Left ventricle myocardium inferior (tissue), 1 donor: ENCODE data around the gene FBXO42. TPM values are rescaled to one million over a fixed set of nuclear protein-coding genes. Genes with fewer than 3 reads are reported as not detected.

Experiments
- DNase-seq: peaks from one replicate; pipeline ENCODE4 v3.0.0-alpha.2; 2020
- H3K27ac ChIP-seq: fragments of 200-600 bp; replicated peaks from 2 replicates; pipeline ENCODE4 v1.8.0; 2021
- H3K27me3 ChIP-seq: fragments of 200-600 bp; 2 replicates; pipeline ENCODE4 v1.8.0; 2021; ENCODE audit warnings: low read depth
- H3K36me3 ChIP-seq: fragments of 200-600 bp; 2 replicates; pipeline ENCODE4 v1.8.0; 2021
- H3K4me1 ChIP-seq: fragments of 200-600 bp; 2 replicates; pipeline ENCODE4 v1.8.0; 2021
- H3K4me3 ChIP-seq: fragments of 200-600 bp; 2 replicates; pipeline ENCODE4 v1.8.0; 2021; ENCODE audit warnings: mild to moderate bottlenecking, moderate library complexity
- H3K9me3 ChIP-seq: fragments of 200-600 bp; replicated peaks from 2 replicates; pipeline ENCODE4 v1.8.0; 2021
- intact Hi-C: fragments of 100-400 bp; cut with micrococcal nuclease; formaldehyde crosslinking; loops from one replicate; pipeline ENCODE4 v1.11.0; 2022
- total RNA-seq: library from RNA; stranded (reverse); fragmentation: NEBNext Ultra II Directional; extraction: Animal tissue kit (Norgen Biotek cat#: 25700); gene quantifications from one replicate; pipeline ENCODE4 v1.2.1, GENCODE V29; 2021
- TF ChIP-seq, protein P1 (sequence below): fragments of 200-600 bp; IDR thresholded peaks from 2 replicates; pipeline ENCODE4 v1.8.0; 2021; ENCODE audit warnings: antibody characterized with exemption, mild to moderate bottlenecking, borderline replicate concordance
- donor health status: DM: no; HTN: yes; CAD: no; lungs with severe emphysema.

The FBXO42 gene
- total RNA-seq, 1 donor from 2014 or later = 18.6 TPM

DNA sequence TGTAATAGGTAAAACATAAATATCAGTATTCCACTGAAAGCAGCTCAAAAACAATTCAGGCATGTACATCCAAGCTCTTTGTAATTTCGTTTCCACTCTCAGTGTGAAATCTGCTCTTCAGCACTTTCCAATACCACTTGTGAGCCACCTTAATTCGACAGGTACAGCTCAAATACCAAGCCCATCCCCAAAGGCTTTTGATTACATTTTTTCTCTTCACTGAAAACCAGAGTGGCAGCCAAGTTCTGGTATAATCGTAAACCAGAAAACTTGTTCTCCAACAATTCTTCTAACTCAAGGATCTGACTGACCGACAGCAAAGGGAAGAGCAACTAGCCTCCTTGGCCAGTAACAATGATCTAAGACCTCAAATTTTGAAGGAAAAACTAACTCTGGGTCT lies 36.8 kb downstream of the FBXO42 start:
- H3K36me3 ChIP-seq = peaks cover 46% of the 10 kb centered on the region
- H3K27ac ChIP-seq = no peak overlapping the region
- peaks cover 66% of the 10 kb centered on the region for H3K4me1 ChIP-seq
- DNase-seq = no peak
- H3K9me3 ChIP-seq = no peaks in the 10 kb centered on the region
- H3K4me3 ChIP-seq = no peak overlapping the region
- intact Hi-C loops = no loop called here
- TF ChIP-seq, protein P1, sequence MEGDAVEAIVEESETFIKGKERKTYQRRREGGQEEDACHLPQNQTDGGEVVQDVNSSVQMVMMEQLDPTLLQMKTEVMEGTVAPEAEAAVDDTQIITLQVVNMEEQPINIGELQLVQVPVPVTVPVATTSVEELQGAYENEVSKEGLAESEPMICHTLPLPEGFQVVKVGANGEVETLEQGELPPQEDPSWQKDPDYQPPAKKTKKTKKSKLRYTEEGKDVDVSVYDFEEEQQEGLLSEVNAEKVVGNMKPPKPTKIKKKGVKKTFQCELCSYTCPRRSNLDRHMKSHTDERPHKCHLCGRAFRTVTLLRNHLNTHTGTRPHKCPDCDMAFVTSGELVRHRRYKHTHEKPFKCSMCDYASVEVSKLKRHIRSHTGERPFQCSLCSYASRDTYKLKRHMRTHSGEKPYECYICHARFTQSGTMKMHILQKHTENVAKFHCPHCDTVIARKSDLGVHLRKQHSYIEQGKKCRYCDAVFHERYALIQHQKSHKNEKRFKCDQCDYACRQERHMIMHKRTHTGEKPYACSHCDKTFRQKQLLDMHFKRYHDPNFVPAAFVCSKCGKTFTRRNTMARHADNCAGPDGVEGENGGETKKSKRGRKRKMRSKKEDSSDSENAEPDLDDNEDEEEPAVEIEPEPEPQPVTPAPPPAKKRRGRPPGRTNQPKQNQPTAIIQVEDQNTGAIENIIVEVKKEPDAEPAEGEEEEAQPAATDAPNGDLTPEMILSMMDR = no peak
- H3K27me3 ChIP-seq = no peaks in the 10 kb centered on the region

DNA sequence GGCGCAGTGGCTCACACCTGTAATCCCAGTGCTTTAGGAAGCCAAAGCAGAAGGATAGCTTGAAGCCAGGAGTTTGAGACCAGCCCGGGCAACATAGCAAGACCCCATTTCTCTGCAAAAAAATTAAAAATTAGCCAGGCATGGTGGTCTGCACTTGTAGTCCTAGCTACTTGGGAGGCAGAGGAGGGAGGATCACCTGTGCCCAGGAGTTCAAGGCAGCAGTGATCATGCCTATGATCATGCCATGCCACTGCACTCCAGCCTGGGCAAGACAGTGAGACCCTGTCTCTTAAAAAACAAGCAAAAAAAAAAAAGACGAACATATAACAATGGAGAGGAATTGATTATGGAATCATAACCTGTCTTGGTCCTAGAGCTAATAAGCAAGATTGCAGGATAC lies 45.1 kb downstream of the FBXO42 start:
- Histone ChIP-seq H3K9me3 (peaks cover 3% of the 10 kb centered on the region), H3K27ac (no peak overlapping the region), H3K27me3 (no peaks in the 10 kb centered on the region), H3K36me3 (peaks cover 96% of the 10 kb centered on the region), H3K4me1 (no peaks in the 10 kb centered on the region), H3K4me3 (no peak overlapping the region)
- intact Hi-C loops = no loop called here
- TF ChIP-seq, protein P1 = no peak
- no peak for DNase-seq

DNA sequence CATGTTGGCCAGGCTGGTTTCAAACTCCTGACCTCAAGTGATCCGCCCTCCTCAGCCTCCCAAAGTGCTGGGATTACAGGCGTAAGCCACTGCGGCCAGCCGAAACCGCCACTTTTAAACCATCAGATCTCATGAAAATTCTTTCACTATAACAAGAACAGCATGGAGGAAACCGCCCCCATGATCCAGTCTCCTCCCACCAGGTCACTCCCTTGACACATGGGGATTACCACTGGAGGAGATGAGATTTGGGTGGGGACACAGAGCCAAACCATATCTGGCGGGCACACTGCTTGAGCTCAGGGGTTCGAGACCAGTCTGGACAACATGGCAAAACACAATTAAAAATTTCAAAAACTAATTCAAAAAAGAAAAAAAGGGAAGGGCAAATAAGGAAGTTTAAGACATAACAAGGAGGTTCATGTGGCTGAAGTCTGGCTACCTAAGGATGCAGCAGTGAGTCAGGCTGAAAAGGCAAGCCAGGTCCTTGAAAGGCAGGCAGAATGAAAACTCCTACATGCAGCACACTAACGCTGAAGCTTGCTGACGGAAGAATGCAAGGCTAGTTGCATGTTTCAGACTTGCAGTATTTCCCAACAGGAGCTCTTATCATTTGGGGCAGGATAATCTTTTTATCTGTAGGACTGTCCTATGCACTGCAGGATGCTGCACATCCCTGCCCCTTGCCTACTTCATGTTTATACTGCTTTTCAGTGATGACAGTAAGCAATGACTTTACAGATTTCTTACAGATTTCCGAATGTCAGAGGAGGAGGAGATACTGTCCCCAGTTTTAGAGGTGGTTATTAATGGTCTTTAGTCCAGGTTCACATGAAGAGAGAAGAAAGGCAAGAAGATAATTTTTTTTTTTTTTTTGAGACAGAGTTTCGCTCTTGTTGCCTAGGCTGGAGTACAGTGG lies 49.3 kb downstream of the FBXO42 start:
- intact Hi-C loops = no loop called here
- Histone ChIP-seq H3K27me3 (no peaks in the 10 kb centered on the region), H3K36me3 (peaks cover 67% of the 10 kb centered on the region), H3K27ac (no peak overlapping the region), H3K9me3 (peaks cover 2% of the 10 kb centered on the region), H3K4me1 (peaks cover 36% of the 10 kb centered on the region), H3K4me3 (no peak overlapping the region)
- no peak for DNase-seq
- TF ChIP-seq, protein P1 = no peak

DNA sequence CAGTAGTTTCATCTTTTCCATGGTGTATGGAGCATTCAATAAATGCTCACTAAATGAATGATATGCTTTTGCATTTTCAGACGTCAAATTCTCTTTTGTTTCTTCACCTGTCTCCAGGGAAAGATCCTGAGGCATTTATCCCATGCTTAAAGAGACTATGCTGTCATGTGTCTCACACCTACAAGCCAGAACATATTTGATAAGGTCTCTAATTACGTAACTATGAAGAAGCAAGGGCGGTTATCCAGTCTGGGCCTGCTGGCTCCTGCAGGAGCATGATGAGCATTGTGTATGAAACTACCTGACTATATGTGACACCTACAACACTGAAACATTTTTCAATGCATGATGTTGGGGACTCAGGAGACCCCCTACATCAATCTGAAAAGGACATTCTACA lies 51.8 kb downstream of the FBXO42 start:
- TF ChIP-seq, protein P1 = no peak
- H3K9me3 ChIP-seq = no peaks in the 10 kb centered on the region
- peaks cover 37% of the 10 kb centered on the region for H3K4me1 ChIP-seq
- DNase-seq = no peak
- H3K27ac ChIP-seq = peak overlapping the region; percentile 45
- H3K36me3 ChIP-seq = peaks cover 46% of the 10 kb centered on the region
- H3K4me3 ChIP-seq = no peak overlapping the region
- no peaks in the 10 kb centered on the region for H3K27me3 ChIP-seq
- intact Hi-C loops = no loop called here

DNA sequence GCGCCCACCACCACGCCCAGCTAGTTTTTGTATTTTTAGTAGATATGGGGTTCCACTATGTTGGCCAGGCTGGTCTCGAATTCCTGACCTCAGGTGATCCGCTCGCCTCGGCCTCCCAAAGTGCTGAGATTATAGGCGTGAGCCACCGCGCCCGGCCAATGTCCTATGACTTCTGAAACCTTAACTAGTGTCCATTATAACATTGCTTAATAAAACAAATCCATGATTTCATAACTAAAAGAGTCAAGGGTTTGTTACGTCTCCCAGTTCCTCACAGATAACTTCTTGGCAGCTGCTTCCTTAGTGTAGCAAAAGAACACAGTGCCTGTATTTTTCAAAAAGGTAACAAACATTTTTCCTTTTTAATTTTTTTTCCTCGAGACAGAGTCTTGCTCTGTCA lies 53.6 kb downstream of the FBXO42 start:
- Histone ChIP-seq H3K36me3 (peaks cover 28% of the 10 kb centered on the region), H3K9me3 (no peaks in the 10 kb centered on the region), H3K27ac (peak overlapping the region; percentile 45), H3K4me3 (no peak overlapping the region), H3K27me3 (no peaks in the 10 kb centered on the region), H3K4me1 (peaks cover 51% of the 10 kb centered on the region)
- no peak for DNase-seq
- TF ChIP-seq, protein P1 = no peak
- intact Hi-C loops = no loop called here
